K562 (cell line): Measurements from ENCODE around the gene TTC23L. TPM values are rescaled to one million over a fixed set of nuclear protein-coding genes. Genes with fewer than 3 reads are reported as not detected.

Experiments
- ATAC-seq: fragments of 200-7000 bp; cut with Tn5 transposase; 3 replicates; pipeline ENCODE4 v1.9.1; 2020; ENCODE audit warnings: moderate library complexity
- BruUV-seq: library from RNA; stranded (reverse); fragments of 400-500 nt; replicated peaks from 2 replicates; lab custom pipeline; 2021; lab: Mats Ljungman, UMichigan
- CTCF ChIA-PET: fragments of 300-600 bp; formaldehyde crosslinking; extraction: SDS; loops from one replicate; lab custom pipeline; 2021; ENCODE audit warnings: low intra/inter-chr PET ratio; lab: Yijun Ruan, JAX
- POLR2A ChIA-PET: fragments of 300-600, 350-650 bp; sonication (Branson Sonifier 250); formaldehyde crosslinking; extraction: SDS; loops from one replicate; lab custom pipeline; 2021; ENCODE audit warnings: antibody characterized with exemption, inconsistent platforms; lab: Yijun Ruan, JAX
- DNase-seq, 4 experiments: peaks; one replicate each; pipeline versions ENCODE4 v3.0.0 to v3.0.0-alpha.2; 2011 to 2018; ENCODE audit warnings: low spot score in 3 of 4, mixed read lengths in 3 of 4; ENCODE audit errors: extremely low read depth in 1 of 4
- FAIRE-seq: peaks from 2 replicates; lab custom pipeline; 2011; peaks lifted over from hg19 to GRCh38; lab: Jason Lieb, UNC
- H2AFZ ChIP-seq: 2 replicates; pipeline ENCODE4 v1.6.0; 2011; ENCODE audit warnings: low read depth, low read length, control low read depth, inconsistent platforms
- H3K27ac ChIP-seq: fragments of 200-600 bp; 3 replicates; pipeline ENCODE4 v1.8.0; 2011; ENCODE audit warnings: low read depth, mild to moderate bottlenecking, control low read depth, inconsistent platforms, low read length, moderate library complexity, mixed read lengths; ENCODE audit errors: extremely low read depth
- H3K27me3 ChIP-seq, 2 experiments: fragments of 300-600 bp in 1 of 2; 2 replicates in 1 of 2; 3 replicates in 1 of 2; pipeline versions ENCODE4 v1.6.0 to v1.8.0; 2011; ENCODE audit warnings: inconsistent platforms in 2 of 2, low read length in 2 of 2, mild to moderate bottlenecking in 1 of 2, mixed read lengths in 1 of 2, moderate library complexity in 1 of 2; ENCODE audit not compliant: control insufficient read depth in 2 of 2, insufficient read depth in 2 of 2
- H3K36me3 ChIP-seq: fragments of 300-600 bp; 3 replicates; pipeline ENCODE4 v1.8.0; 2011; ENCODE audit warnings: mild to moderate bottlenecking, low read length, inconsistent platforms; ENCODE audit not compliant: control insufficient read depth, insufficient read depth
- H3K4me1 ChIP-seq, 2 experiments: fragments of 200-600 bp in 1 of 2; replicated peaks in 1 of 2; 2 replicates in 1 of 2; 3 replicates in 1 of 2; pipeline versions ENCODE4 v1.5.1 to v1.8.0; 2011; ENCODE audit warnings: inconsistent platforms in 2 of 2, low read length in 2 of 2, mild to moderate bottlenecking in 1 of 2, mixed read lengths in 1 of 2, moderate library complexity in 1 of 2; ENCODE audit not compliant: control insufficient read depth in 2 of 2, insufficient read depth in 2 of 2
- H3K4me2 ChIP-seq: 2 replicates; pipeline ENCODE4 v1.6.1; 2011; ENCODE audit warnings: low read length, control low read depth, inconsistent platforms, mixed read lengths; ENCODE audit not compliant: insufficient read depth
- H3K4me3 ChIP-seq: fragments of 200-600 bp; sonication (generic), shearing (Covaris generic); 2 replicates; pipeline ENCODE4 v1.5.1; 2016; ENCODE audit warnings: control low read depth, inconsistent platforms
- H3K79me2 ChIP-seq: fragments of 200-600 bp; 3 replicates; pipeline ENCODE4 v1.8.0; 2011; ENCODE audit warnings: low read length, inconsistent platforms; ENCODE audit not compliant: control insufficient read depth, insufficient read depth
- H3K9ac ChIP-seq, 2 experiments: 2 replicates each; pipeline versions ENCODE4 v1.6.0 to v1.6.1; 2011; ENCODE audit warnings: low read depth in 2 of 2, low read length in 2 of 2, control low read depth in 1 of 2, inconsistent platforms in 1 of 2, mild to moderate bottlenecking in 1 of 2, mixed read lengths in 1 of 2; ENCODE audit not compliant: insufficient read depth in 1 of 2
- H3K9me1 ChIP-seq: one replicate; pipeline ENCODE4 v1.6.0; 2011; ENCODE audit warnings: inconsistent platforms, mild to moderate bottlenecking, low read length, moderate library complexity; ENCODE audit not compliant: control insufficient read depth, insufficient read depth
- H3K9me3 ChIP-seq: replicated peaks from 2 replicates; pipeline ENCODE4 v1.5.1; 2011; ENCODE audit warnings: low read depth, low read length, inconsistent platforms; ENCODE audit not compliant: control insufficient read depth, insufficient read depth
- H4K20me1 ChIP-seq: replicated peaks from 2 replicates; pipeline ENCODE4 v1.6.1; 2011; ENCODE audit warnings: low read length, inconsistent platforms, mixed read lengths; ENCODE audit not compliant: control insufficient read depth, insufficient read depth
- DDX20 ChIP-seq: fragments of 450-650 bp; IDR thresholded peaks from 2 replicates; pipeline ENCODE4 v1.6.1; 2016; ENCODE audit warnings: missing genetic modification characterization, low read depth, mild to moderate bottlenecking, missing compliant biosample characterization, moderate library complexity
- FIP1L1 ChIP-seq: fragments of 200-400 bp; formaldehyde crosslinking; IDR thresholded peaks from 2 replicates; pipeline ENCODE4 v1.6.1; 2018; ENCODE audit warnings: mild to moderate bottlenecking, low read depth, low read length; ENCODE audit not compliant: poor library complexity, severe bottlenecking
- LEF1 ChIP-seq: fragments of 450-650 bp; IDR thresholded peaks from 2 replicates; pipeline ENCODE4 v1.6.1; 2016; ENCODE audit warnings: mild to moderate bottlenecking
- NFE2L1 ChIP-seq: fragments of 450-650 bp; IDR thresholded peaks from 2 replicates; pipeline ENCODE4 v1.6.1; 2016; ENCODE audit warnings: missing genetic modification characterization, low read depth, mild to moderate bottlenecking, missing compliant biosample characterization, moderate library complexity, borderline replicate concordance
- NR3C1 ChIP-seq: sonication (generic); formaldehyde crosslinking; IDR thresholded peaks from 2 replicates; pipeline ENCODE4 v1.8.1; 2022; ENCODE audit warnings: missing genetic modification reagents
- RAD51 ChIP-seq: fragments of 450-650 bp; IDR thresholded peaks from 2 replicates; pipeline ENCODE4 v1.7.1; 2016; ENCODE audit warnings: low read depth, mild to moderate bottlenecking, borderline replicate concordance
- STAG1 ChIP-seq: sonication (generic); formaldehyde crosslinking; IDR thresholded peaks from 2 replicates; pipeline ENCODE4 v1.5.0; 2020; ENCODE audit warnings: missing genetic modification reagents, borderline replicate concordance
- STAT5B ChIP-seq: fragments of 250-450 bp; sonication (Bioruptor Pico); IDR thresholded peaks from 2 replicates; pipeline ENCODE4 v1.8.0; 2021; ENCODE audit warnings: mild to moderate bottlenecking, inconsistent platforms
- ZNF76 ChIP-seq: fragments of 250-450 bp; sonication (Bioruptor Pico); IDR thresholded peaks from 2 replicates; pipeline ENCODE4 v1.4.0; 2020; ENCODE audit warnings: mild to moderate bottlenecking, moderate library complexity, borderline replicate concordance
- in situ Hi-C: fragments of 300-500 bp; cut with MboI; formaldehyde crosslinking; loops from 4 replicates; pipeline ENCODE4 v1.15.0; 2018; ENCODE audit warnings: inconsistent platforms, mixed read lengths
- intact Hi-C: fragments of 100-400 bp; cut with micrococcal nuclease; formaldehyde crosslinking; loops from 2 replicates; pipeline ENCODE4 v1.14.2; 2022
- polyA plus RNA-seq, 8 experiments: library from polyadenylated mRNA; depleted of rRNA in 4 of 8; stranded (reverse) in 5 of 8; unstranded in 3 of 8; fragments of >200 nt; fragmentation: Nextera tagmentation in 2 of 8; fragmentation: Illumina TruSeq in 1 of 8; extraction: Ambion mirVana in 2 of 8; extraction: Trizol in 1 of 8; gene quantifications; 2 replicates each; pipeline versions ENCODE4 v1.2.1 to v1.2.3, GENCODE V29; 2011 to 2014; ENCODE audit warnings: inconsistent platforms in 1 of 8, missing spikeins in 1 of 8
- total RNA-seq, 7 experiments: library from RNA; depleted of rRNA in 6 of 7; stranded (reverse); fragments of >200 nt in 6 of 7; fragmentation: Illumina TruSeq in 2 of 7; extraction: Trizol in 2 of 7; gene quantifications; 2 replicates each; pipeline versions ENCODE4 v1.2.1 to v1.2.3, GENCODE V29; 2011 to 2021; ENCODE audit warnings: low replicate concordance in 1 of 7
- TF ChIP-seq, protein P1 (sequence below): fragments of 250-450 bp; sonication (Bioruptor Pico); IDR thresholded peaks from 2 replicates; pipeline ENCODE4 v1.5.0; 2021; ENCODE audit warnings: mild to moderate bottlenecking, borderline replicate concordance
- TF ChIP-seq, protein P2 (sequence below): fragments of 250-450 bp; sonication (Bioruptor Pico); IDR thresholded peaks from 2 replicates; pipeline ENCODE4 v1.4.0; 2020; ENCODE audit warnings: mild to moderate bottlenecking, moderate library complexity

Gene TTC23L
- total and polyA plus RNA-seq, 9 of the 15 experiments (the other 6 are each of a cell fraction or from before 2014, with no cell fraction given), result 0.03 to 0.32 (median 0.14) TPM; not detected in 2

DNA sequence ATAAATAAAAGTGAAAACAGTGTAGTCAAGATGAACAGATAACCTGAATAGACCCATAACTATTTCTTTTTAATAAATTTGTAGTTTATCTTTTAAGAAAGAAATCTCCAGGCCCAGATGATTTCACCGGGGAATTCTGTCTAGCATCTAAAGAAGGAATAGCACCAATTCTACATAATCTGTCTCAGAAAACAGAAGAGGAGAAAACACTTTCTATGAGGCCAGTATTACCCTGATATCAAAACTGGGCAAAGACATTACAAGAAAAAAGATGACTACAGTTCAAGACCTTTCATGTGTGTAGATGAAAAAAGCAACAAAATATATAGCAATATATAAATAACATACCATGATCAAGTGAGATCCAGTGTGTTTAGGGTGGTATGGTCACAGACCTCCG lies 31.4 kb downstream of the TTC23L start (continued):
- TF ChIP-seq, protein P1, sequence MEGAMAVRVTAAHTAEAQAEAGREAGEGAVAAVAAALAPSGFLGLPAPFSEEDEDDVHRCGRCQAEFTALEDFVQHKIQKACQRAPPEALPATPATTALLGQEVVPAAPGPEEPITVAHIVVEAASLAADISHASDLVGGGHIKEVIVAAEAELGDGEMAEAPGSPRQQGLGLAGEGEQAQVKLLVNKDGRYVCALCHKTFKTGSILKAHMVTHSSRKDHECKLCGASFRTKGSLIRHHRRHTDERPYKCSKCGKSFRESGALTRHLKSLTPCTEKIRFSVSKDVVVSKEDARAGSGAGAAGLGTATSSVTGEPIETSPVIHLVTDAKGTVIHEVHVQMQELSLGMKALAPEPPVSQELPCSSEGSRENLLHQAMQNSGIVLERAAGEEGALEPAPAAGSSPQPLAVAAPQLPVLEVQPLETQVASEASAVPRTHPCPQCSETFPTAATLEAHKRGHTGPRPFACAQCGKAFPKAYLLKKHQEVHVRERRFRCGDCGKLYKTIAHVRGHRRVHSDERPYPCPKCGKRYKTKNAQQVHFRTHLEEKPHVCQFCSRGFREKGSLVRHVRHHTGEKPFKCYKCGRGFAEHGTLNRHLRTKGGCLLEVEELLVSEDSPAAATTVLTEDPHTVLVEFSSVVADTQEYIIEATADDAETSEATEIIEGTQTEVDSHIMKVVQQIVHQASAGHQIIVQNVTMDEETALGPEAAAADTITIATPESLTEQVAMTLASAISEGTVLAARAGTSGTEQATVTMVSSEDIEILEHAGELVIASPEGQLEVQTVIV (CRISPR knock-in tag), result no peak
- no peak for TF ChIP-seq ZNF76 (CRISPR knock-in tag)

DNA sequence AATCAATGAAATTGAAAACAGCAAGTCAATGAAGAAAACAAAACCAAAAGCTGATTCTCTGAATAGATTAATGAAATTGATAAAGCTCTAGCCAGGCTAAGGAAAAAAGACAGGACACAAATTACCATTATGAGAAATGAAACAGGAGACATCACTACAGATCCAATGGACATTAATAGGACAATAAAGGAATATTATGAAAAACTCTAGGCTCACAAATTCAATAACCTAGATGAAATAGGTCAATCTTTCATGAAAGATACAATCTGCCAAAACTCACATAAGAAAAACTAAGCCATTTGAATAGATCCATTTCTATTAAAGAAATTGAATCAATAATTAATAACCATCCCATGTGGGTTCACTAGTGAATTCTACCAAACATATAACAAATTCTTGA lies 37.3 kb downstream of the TTC23L start:
- DNase-seq, result no peak
- H4K20me1 ChIP-seq, result no peaks in the 10 kb centered on the region
- CTCF ChIA-PET, result no interaction called here
- no peak overlapping the region for H3K9ac ChIP-seq
- H3K79me2 ChIP-seq, result no peaks in the 10 kb centered on the region
- H3K9me1 ChIP-seq, result no peaks in the 10 kb centered on the region
- H3K27ac ChIP-seq, result no peak overlapping the region
- H3K36me3 ChIP-seq, result no peaks in the 10 kb centered on the region
- no peak for ATAC-seq
- no peaks in the 10 kb centered on the region for H3K9me3 ChIP-seq
- H3K4me3 ChIP-seq, result no peak overlapping the region
- in situ Hi-C loops (no loop called here), intact Hi-C loops (no loop called here)
- no peak overlapping the region for H3K4me2 ChIP-seq
- no peaks in the 10 kb centered on the region; a peak in 1 of 5 replicates for H3K4me1 ChIP-seq
- POLR2A ChIA-PET, result interaction anchor here (0.5 kb wide), 1 partner anchor 111 kb away, joined by 3 read pairs; no protein-coding TSS in a partner anchor
- TF ChIP-seq NR3C1 (CRISPR knock-in tag) (no peak), LEF1 (no peak), RAD51 (no peak), STAT5B (CRISPR knock-in tag) (no peak), STAG1 (no peak), NFE2L1 (tag) (no peak), DDX20 (tag) (no peak), FIP1L1 (no peak)
- TF ChIP-seq, protein P2, sequence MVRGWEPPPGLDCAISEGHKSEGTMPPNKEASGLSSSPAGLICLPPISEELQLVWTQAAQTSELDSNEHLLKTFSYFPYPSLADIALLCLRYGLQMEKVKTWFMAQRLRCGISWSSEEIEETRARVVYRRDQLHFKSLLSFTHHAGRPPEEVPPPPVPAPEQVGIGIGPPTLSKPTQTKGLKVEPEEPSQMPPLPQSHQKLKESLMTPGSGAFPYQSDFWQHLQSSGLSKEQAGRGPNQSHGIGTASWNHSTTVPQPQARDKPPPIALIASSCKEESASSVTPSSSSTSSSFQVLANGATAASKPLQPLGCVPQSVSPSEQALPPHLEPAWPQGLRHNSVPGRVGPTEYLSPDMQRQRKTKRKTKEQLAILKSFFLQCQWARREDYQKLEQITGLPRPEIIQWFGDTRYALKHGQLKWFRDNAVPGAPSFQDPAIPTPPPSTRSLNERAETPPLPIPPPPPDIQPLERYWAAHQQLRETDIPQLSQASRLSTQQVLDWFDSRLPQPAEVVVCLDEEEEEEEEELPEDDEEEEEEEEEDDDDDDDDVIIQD, result no peak
- no peaks in the 10 kb centered on the region for H3K27me3 ChIP-seq
- FAIRE-seq, result no peak
- no TSS peak for BruUV-seq
- no peak overlapping the region for H2AFZ ChIP-seq
